ENCODE results near the gene AVP. TPM values are rescaled to one million over a fixed set of nuclear protein-coding genes. Genes with fewer than 3 reads are reported as not detected.
"Not testable (repeated sequence)": the region's sequence is repeated elsewhere in the genome, so short reads cannot be mapped to it uniquely, and the experiment has no call there.

Gene AVP
- polyA plus RNA-seq, 4 donors: 0.40 to 2.7 TPM; not detected in 2

DNA sequence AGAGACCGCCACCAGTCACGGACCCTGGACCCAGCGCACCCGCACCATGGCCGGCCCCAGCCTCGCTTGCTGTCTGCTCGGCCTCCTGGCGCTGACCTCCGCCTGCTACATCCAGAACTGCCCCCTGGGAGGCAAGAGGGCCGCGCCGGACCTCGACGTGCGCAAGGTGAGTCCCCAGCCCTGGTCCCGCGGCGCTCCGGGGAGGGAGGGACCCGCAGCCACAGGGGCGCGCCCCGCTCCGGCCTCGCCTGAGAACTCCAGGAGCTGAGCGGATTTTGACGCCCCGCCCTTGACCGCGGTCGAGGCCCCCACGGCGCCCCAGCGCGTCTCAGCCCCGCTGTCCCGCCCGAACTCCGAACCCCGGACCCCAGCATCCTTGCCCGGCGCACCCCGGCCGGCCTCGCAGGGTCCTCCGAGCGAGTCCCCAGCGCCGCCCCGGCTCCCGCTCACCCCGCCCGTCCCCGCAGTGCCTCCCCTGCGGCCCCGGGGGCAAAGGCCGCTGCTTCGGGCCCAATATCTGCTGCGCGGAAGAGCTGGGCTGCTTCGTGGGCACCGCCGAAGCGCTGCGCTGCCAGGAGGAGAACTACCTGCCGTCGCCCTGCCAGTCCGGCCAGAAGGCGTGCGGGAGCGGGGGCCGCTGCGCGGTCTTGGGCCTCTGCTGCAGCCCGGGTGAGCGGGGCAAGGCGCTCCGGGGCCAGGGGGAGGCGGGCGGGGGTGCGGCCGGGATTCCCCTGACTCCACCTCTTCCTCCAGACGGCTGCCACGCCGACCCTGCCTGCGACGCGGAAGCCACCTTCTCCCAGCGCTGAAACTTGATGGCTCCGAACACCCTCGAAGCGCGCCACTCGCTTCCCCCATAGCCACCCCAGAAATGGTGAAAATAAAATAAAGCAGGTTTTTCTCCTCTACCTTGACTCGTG is 12.7 kb downstream of the AVP start, which contains the start of gene OXT:
Gene OXT (plus strand): TSS at position 11 of the 920 bp plus-strand sequence. CDS start 36 bp downstream, at position 47.
- FAIRE-seq (no peak), DNase-seq (peak; percentile 54 to 75)
- peaks cover 0 to 4% of the 10 kb centered on the region in 2 donors for H3K9me3 ChIP-seq (ENCODE audit: control insufficient read depth in 2 of 2, insufficient read depth in 1 of 2, low read depth in 1 of 2, low read length in 1 of 2)
- peaks cover 0 to 4% (median 0%) of the 10 kb centered on the region in 3 donors for H3K36me3 ChIP-seq (ENCODE audit: control insufficient read depth in 3 of 3, insufficient read depth in 2 of 3, low read depth in 1 of 3, low read length in 3 of 3)
- H3K4me1 ChIP-seq (ENCODE audit: control insufficient read depth in 3 of 3, insufficient read depth in 2 of 3, low read depth in 1 of 3, low read length in 2 of 3): peaks cover 0 to 13% (median 3%) of the 10 kb centered on the region in 3 donors
- H3K27ac ChIP-seq (ENCODE audit: low read depth in 1 of 3, low read length in 2 of 3): no peak within 1 kb of the TSS
- peaks cover 0 to 9% (median 0%) of the 10 kb centered on the region in 3 donors for H3K27me3 ChIP-seq (ENCODE audit: control insufficient read depth in 3 of 3, insufficient read depth in 3 of 3, low read length in 3 of 3)
- H3K4me3 ChIP-seq (ENCODE audit: low read depth in 1 of 3, low read length in 3 of 3): peak within 1 kb of the TSS; percentile 35 to 62 (median 51)
- WGBS, 3 donors: 10 to 19% (median 15%) methylated on average over 52 to 95 of the region's 95 CpGs

- no peak for FAIRE-seq
- no peak for DNase-seq
- Histone ChIP-seq H3K4me1 (ENCODE audit: control insufficient read depth in 3 of 3, insufficient read depth in 2 of 3, low read depth in 1 of 3, low read length in 2 of 3) (peaks cover 0 to 13% (median 3%) of the 10 kb centered on the region in 3 donors), H3K36me3 (ENCODE audit: control insufficient read depth in 3 of 3, insufficient read depth in 2 of 3, low read depth in 1 of 3, low read length in 3 of 3) (peaks cover 0 to 4% (median 0%) of the 10 kb centered on the region in 3 donors), H3K27ac (ENCODE audit: low read depth in 1 of 3, low read length in 2 of 3) (no peak overlapping the region), H3K27me3 (ENCODE audit: control insufficient read depth in 3 of 3, insufficient read depth in 3 of 3, low read length in 3 of 3) (peaks cover 0 to 7% (median 0%) of the 10 kb centered on the region in 3 donors), H3K4me3 (ENCODE audit: low read depth in 1 of 3, low read length in 3 of 3) (peak overlapping the region in 2 of 3 donors; percentile 35 to 62), H3K9me3 (ENCODE audit: control insufficient read depth in 2 of 2, insufficient read depth in 1 of 2, low read depth in 1 of 2, low read length in 1 of 2) (peaks cover 0 to 4% of the 10 kb centered on the region in 2 donors)
- 86 to 89% (median 87%) methylated on average over 12 to 16 of the region's 16 CpGs for WGBS, 3 donors
Measured at GRCh38 chr20:3071266-3071609, 13.3 kb downstream of the AVP start.

GRCh38 chr20:3070725-3071124 is 13.8 kb downstream of the AVP start:
- Histone ChIP-seq H3K9me3 (ENCODE audit: control insufficient read depth in 2 of 2, insufficient read depth in 1 of 2, low read depth in 1 of 2, low read length in 1 of 2) (peaks cover 0 to 4% of the 10 kb centered on the region in 2 donors), H3K27me3 (ENCODE audit: control insufficient read depth in 3 of 3, insufficient read depth in 3 of 3, low read length in 3 of 3) (peaks cover 0 to 7% (median 0%) of the 10 kb centered on the region in 3 donors), H3K4me1 (ENCODE audit: control insufficient read depth in 3 of 3, insufficient read depth in 2 of 3, low read depth in 1 of 3, low read length in 2 of 3) (peaks cover 0 to 13% (median 3%) of the 10 kb centered on the region in 3 donors), H3K4me3 (ENCODE audit: low read depth in 1 of 3, low read length in 3 of 3) (no peak overlapping the region), H3K36me3 (ENCODE audit: control insufficient read depth in 3 of 3, insufficient read depth in 2 of 3, low read depth in 1 of 3, low read length in 3 of 3) (peaks cover 0 to 4% (median 0%) of the 10 kb centered on the region in 3 donors), H3K27ac (ENCODE audit: low read depth in 1 of 3, low read length in 2 of 3) (no peak overlapping the region)
- DNase-seq: no peak
- WGBS, 3 donors: 57 to 81% (median 73%) methylated on average over 4 of the region's 4 CpGs
- FAIRE-seq: no peak

DNA sequence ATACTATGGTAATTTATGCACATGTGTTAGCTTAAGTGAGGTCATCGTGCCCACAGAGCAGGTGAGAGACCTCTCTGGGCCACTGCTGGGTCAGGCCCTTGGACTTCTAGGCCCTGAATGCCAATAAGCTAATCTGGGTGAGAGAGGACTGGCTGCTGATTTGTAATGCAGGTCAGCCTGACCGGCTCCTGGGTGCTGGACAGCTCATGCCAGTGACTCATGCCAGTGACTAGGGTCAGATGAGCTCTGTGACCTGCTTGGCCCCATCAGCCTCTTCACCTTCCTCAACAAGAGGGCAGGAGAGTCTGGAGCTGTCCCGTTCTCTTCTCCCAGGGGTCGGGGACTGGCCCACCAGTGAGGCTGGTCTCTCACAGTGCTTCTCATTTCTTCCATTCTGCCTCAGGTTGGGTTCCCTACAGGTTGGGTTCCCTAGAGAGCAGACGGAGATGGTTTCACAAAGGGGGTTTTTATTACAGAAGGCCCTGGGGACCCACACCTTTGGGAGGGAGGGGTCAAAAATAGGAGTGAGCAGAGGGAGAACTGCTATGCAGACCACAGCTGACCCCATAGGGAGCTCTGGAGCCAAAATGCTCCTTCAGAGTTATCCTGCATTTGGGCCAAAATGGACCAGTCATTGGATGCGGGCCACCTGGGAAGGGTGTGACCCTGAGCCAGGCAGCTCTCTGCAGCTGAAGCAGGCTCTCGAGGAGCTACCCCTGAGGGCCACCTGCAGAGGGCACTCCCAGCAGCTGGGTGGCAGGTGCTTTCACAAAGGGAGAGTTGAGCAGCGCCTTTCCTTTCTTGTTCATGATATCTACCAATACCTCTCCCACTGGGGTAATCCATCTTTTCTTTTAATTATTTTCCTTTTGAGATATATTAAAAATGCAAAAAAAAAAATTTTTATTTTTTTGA is 15.3 kb downstream of the AVP start:
- Histone ChIP-seq H3K9me3 (ENCODE audit: control insufficient read depth in 2 of 2, insufficient read depth in 1 of 2, low read depth in 1 of 2, low read length in 1 of 2) (peaks cover 0 to 4% of the 10 kb centered on the region in 2 donors), H3K27me3 (ENCODE audit: control insufficient read depth in 3 of 3, insufficient read depth in 3 of 3, low read length in 3 of 3) (peaks cover 0 to 7% (median 0%) of the 10 kb centered on the region in 3 donors), H3K36me3 (ENCODE audit: control insufficient read depth in 3 of 3, insufficient read depth in 2 of 3, low read depth in 1 of 3, low read length in 3 of 3) (peaks cover 0 to 4% (median 0%) of the 10 kb centered on the region in 3 donors), H3K4me3 (ENCODE audit: low read depth in 1 of 3, low read length in 3 of 3) (no peak overlapping the region), H3K4me1 (ENCODE audit: control insufficient read depth in 3 of 3, insufficient read depth in 2 of 3, low read depth in 1 of 3, low read length in 2 of 3) (peaks cover 0 to 7% (median 3%) of the 10 kb centered on the region in 3 donors), H3K27ac (ENCODE audit: low read depth in 1 of 3, low read length in 2 of 3) (no peak overlapping the region)
- peak; percentile 35 to 68 for DNase-seq
- no peak for FAIRE-seq
- 64 to 79% (median 65%) methylated on average over 8 of the region's 8 CpGs for WGBS, 3 donors

DNA sequence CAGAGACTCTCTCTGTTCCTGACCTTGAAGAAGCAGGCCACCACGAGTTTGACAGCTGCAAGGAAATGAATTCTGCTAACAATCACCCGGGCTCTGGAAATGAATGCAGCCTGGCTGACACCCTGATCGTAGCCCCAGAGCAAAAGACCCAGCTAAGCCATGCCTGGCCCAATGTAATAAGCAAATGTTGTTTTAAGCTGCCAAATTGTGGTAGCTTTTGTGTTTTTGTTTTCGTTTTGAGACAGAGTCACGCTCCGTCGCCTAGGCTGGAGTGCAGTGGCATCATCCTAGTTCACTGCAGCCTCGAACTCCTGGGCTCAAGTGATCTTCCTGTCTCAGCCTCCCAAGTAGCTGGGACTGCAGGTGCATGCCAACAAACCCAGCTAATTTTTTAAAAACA is 16.4 kb downstream of the AVP start:
- WGBS, 3 donors: 67 to 71% (median 68%) methylated on average over 8 of the region's 8 CpGs
- peaks cover 0 to 6% (median 3%) of the 10 kb centered on the region in 3 donors for H3K4me1 ChIP-seq (ENCODE audit: control insufficient read depth in 3 of 3, insufficient read depth in 2 of 3, low read depth in 1 of 3, low read length in 2 of 3)
- peaks cover 0 to 4% (median 0%) of the 10 kb centered on the region in 3 donors for H3K36me3 ChIP-seq (ENCODE audit: control insufficient read depth in 3 of 3, insufficient read depth in 2 of 3, low read depth in 1 of 3, low read length in 3 of 3)
- H3K27me3 ChIP-seq (ENCODE audit: control insufficient read depth in 3 of 3, insufficient read depth in 3 of 3, low read length in 3 of 3): peaks cover 0 to 7% (median 0%) of the 10 kb centered on the region in 3 donors
- no peak overlapping the region for H3K27ac ChIP-seq (ENCODE audit: low read depth in 1 of 3, low read length in 2 of 3)
- H3K9me3 ChIP-seq (ENCODE audit: control insufficient read depth in 2 of 2, insufficient read depth in 1 of 2, low read depth in 1 of 2, low read length in 1 of 2): peaks cover 0 to 4% of the 10 kb centered on the region in 2 donors
- DNase-seq: no peak
- H3K4me3 ChIP-seq (ENCODE audit: low read depth in 1 of 3, low read length in 3 of 3): no peak overlapping the region
- FAIRE-seq: no peak

DNA sequence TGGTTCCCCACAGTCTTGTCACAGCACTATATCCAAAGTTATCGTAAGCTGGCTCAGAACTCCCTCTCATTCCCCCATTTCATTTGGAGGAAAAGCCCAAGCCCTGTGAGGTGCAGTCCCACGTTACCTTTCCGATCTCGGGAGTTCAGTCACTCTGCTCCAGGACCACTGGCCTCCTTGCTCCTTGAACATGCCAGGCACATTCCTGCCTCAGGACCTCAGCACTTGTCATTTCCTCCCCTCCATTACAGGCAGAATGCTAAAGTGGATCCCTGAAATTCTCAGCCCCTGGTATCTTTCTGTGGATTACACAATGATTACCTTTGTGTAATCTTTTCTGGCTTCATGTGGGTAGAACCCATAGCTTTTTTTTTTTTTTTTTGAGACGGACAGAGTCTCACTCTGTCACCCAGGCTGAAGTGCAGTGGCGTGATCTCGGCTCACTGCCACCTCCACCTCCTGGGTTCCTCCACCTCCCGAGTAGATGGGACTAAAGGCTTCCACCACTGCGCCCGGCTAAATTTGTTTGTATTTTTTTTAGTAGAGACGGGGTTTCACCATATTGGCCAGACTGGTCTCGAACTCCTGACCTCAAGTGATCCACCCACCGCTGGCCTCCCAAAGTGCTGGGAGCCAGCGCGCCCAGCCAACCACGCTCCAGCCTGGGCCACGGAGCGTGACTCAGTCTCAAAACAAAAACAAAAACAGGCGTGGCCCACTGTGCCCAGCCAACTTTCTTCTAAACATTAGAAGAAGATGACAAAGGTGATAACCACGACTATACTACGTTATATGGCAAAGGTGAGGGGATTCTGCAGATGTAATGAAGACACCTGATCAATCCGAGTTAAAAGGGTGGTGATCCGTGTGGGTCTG is 17.1 kb downstream of the AVP start:
- DNase-seq: no peak
- no peak overlapping the region for H3K4me3 ChIP-seq (ENCODE audit: low read depth in 1 of 3, low read length in 3 of 3)
- peaks cover 0 to 3% (median 2%) of the 10 kb centered on the region in 3 donors for H3K4me1 ChIP-seq (ENCODE audit: control insufficient read depth in 3 of 3, insufficient read depth in 2 of 3, low read depth in 1 of 3, low read length in 2 of 3)
- H3K27ac ChIP-seq (ENCODE audit: low read depth in 1 of 3, low read length in 2 of 3): no peak overlapping the region
- FAIRE-seq: no peak
- H3K36me3 ChIP-seq (ENCODE audit: control insufficient read depth in 3 of 3, insufficient read depth in 2 of 3, low read depth in 1 of 3, low read length in 3 of 3): peaks cover 0 to 4% (median 0%) of the 10 kb centered on the region in 3 donors
- no peaks in the 10 kb centered on the region for H3K9me3 ChIP-seq (ENCODE audit: control insufficient read depth in 2 of 2, insufficient read depth in 1 of 2, low read depth in 1 of 2, low read length in 1 of 2)
- peaks cover 0 to 2% (median 0%) of the 10 kb centered on the region in 3 donors for H3K27me3 ChIP-seq (ENCODE audit: control insufficient read depth in 3 of 3, insufficient read depth in 3 of 3, low read length in 3 of 3)
- 75 to 81% (median 78%) methylated on average over 23 of the region's 23 CpGs for WGBS, 3 donors

DNA sequence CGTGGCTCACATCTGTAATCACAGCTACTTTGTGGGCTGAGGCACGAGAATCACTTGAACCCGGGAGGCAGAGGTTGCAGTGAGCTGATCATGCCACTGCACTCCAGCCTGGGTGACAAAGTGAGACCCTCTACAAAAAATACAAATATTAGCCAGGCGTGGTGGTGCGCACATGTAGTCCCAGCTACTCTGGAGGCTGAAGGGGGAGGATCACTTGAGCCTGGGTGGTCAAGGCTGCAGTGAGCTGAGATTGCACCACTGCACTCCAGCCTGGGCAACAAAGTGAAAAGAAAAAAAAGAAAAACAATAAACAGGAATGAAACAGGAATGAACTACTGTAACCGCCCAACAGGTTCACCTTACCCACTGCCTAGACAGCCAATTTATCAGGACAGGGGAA is 20.4 kb downstream of the AVP start:
- not testable (repeated sequence) for DNase-seq; H3K27ac ChIP-seq (ENCODE audit: low read depth in 1 of 3, low read length in 2 of 3); H3K27me3 ChIP-seq (ENCODE audit: control insufficient read depth in 3 of 3, insufficient read depth in 3 of 3, low read length in 3 of 3); H3K9me3 ChIP-seq (ENCODE audit: control insufficient read depth in 2 of 2, insufficient read depth in 1 of 2, low read depth in 1 of 2, low read length in 1 of 2); H3K4me1 ChIP-seq (ENCODE audit: control insufficient read depth in 3 of 3, insufficient read depth in 2 of 3, low read depth in 1 of 3, low read length in 2 of 3); H3K36me3 ChIP-seq (ENCODE audit: control insufficient read depth in 3 of 3, insufficient read depth in 2 of 3, low read depth in 1 of 3, low read length in 3 of 3); H3K4me3 ChIP-seq (ENCODE audit: low read depth in 1 of 3, low read length in 3 of 3); FAIRE-seq
- WGBS, 3 donors: 80 to 82% (median 81%) methylated on average over 6 of the region's 6 CpGs

Measured in small intestine (tissue), 7 donors.